ENCODE measurements around the gene EMILIN1.

Gene EMILIN1

DNA sequence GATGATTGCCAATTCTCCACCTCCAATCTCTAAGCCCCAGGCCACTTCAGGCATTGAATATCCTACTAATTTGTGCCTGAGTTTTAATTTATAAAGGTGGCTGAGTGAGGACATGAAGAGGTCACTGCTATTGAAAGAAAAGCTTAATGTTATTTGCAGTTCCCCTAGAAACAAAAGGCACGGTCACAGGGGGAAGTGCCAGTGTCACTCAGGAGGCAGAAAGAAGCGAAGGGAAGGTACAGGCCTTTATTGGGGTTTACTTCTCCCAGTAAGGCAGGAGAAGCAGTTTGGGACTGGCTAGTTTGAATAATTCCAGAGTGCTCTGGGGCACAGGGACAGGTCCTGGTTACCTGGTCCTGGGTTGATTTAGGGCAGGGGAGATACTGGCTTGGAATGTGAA is 43.5 kb downstream of the EMILIN1 start:
- no peaks in the 10 kb centered on the region for H3K36me3 Mint-ChIP-seq (ENCODE audit: low read depth)
- H3K27ac Mint-ChIP-seq, result no peak overlapping the region
- H3K27me3 Mint-ChIP-seq (ENCODE audit: low read depth), result peaks cover 61% of the 10 kb centered on the region
- TF ChIP-seq, protein P1, sequence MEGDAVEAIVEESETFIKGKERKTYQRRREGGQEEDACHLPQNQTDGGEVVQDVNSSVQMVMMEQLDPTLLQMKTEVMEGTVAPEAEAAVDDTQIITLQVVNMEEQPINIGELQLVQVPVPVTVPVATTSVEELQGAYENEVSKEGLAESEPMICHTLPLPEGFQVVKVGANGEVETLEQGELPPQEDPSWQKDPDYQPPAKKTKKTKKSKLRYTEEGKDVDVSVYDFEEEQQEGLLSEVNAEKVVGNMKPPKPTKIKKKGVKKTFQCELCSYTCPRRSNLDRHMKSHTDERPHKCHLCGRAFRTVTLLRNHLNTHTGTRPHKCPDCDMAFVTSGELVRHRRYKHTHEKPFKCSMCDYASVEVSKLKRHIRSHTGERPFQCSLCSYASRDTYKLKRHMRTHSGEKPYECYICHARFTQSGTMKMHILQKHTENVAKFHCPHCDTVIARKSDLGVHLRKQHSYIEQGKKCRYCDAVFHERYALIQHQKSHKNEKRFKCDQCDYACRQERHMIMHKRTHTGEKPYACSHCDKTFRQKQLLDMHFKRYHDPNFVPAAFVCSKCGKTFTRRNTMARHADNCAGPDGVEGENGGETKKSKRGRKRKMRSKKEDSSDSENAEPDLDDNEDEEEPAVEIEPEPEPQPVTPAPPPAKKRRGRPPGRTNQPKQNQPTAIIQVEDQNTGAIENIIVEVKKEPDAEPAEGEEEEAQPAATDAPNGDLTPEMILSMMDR (IDR thresholded peaks at IDR 0.05; ENCODE audit: unreplicated experiment in 3 of 3), result no peak
- peak overlapping the region; percentile 43 to 87 (median 48) for H3K4me3 Mint-ChIP-seq
- H3K4me1 Mint-ChIP-seq, result peaks cover 6% of the 10 kb centered on the region
- peaks cover 2% of the 10 kb centered on the region for H3K9me3 Mint-ChIP-seq

DNA sequence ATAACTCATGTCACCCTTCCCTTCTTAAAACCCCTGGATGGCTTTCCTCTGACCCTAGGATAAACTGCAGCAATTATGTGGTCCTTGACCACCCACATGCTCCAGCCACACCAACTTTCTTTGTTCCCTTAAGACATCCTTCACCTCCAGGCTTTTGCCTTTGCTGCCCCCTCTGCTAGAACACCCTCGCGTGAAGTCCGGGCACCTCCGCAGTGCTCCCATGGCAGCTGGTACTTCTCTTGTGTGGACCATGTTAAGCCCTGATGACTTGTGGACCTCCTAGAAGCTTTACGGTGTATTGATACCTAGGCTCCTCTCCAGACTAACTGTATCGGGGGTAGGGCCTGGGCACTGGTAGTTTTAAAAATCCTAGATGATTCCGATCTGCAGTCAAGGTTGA is 44.4 kb downstream of the EMILIN1 start:
- peaks cover 6% of the 10 kb centered on the region for H3K4me1 Mint-ChIP-seq
- H3K9me3 Mint-ChIP-seq, result peaks cover 2% of the 10 kb centered on the region
- H3K36me3 Mint-ChIP-seq (ENCODE audit: low read depth), result no peaks in the 10 kb centered on the region
- TF ChIP-seq, protein P1 (IDR thresholded peaks at IDR 0.05; ENCODE audit: unreplicated experiment in 3 of 3), result no peak
- peak overlapping the region; percentile 86 to 89 (median 87) for H3K4me3 Mint-ChIP-seq
- H3K27me3 Mint-ChIP-seq (ENCODE audit: low read depth), result peaks cover 52% of the 10 kb centered on the region
- H3K27ac Mint-ChIP-seq, result peak overlapping the region in 1 of 3 experiments; percentile 20

DNA sequence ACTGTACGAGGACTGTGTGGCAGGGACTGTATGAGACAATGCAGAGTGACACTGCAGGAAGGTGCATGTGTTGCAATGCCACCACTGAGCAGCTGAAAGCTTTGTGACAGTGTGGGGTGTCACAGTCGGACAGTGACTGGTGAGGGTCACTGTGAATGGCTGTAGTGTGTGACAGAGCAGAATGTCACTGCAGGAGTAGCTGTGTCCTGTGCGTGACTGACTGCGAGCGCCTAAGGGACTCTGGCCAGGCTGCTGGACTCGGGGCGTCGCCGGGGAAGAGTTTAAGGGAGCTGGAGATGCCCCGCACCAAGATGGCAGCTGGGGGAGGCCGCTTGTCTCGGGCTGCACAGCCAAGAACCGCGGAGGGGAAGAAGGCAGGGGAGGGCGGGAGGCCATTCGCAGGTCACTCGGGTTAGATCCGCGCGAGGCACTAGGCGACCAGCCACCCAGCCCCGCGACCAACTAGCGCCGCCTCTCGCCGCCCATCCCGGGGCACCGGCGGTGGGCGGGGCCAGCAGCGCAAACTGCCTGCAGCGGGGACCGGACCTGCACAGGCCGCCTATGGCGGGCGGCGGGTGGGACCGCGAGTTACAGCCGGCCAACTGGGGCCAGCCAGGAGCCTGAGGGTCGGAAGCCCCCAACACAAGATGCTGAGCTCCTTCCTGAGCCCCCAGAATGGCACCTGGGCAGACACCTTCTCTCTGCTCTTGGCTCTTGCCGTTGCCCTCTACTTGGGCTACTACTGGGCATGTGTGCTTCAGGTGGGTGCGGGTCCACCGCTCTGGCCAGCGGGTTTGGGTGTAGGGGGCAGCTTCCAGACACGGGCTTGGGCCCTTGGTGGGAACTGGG is 45.1 kb downstream of the EMILIN1 start, which contains the start of gene ABHD1:
Gene ABHD1 (plus strand): TSS at position 514 of the 849 bp plus-strand sequence. CDS start 134 bp downstream, at position 648.
- Mint-ChIP-seq H3K4me3 (peak within 1 kb of the TSS; percentile 86 to 89 (median 87)), H3K27me3 (ENCODE audit: low read depth) (peaks cover 45% of the 10 kb centered on the region), H3K27ac (peak within 1 kb of the TSS in 2 of 3 experiments; percentile 0 to 20), H3K36me3 (ENCODE audit: low read depth) (no peaks in the 10 kb centered on the region), H3K9me3 (peaks cover 2% of the 10 kb centered on the region), H3K4me1 (peaks cover 6% of the 10 kb centered on the region)
- TF ChIP-seq, protein P1 (IDR thresholded peaks at IDR 0.05; ENCODE audit: unreplicated experiment in 3 of 3), result no peak

DNA sequence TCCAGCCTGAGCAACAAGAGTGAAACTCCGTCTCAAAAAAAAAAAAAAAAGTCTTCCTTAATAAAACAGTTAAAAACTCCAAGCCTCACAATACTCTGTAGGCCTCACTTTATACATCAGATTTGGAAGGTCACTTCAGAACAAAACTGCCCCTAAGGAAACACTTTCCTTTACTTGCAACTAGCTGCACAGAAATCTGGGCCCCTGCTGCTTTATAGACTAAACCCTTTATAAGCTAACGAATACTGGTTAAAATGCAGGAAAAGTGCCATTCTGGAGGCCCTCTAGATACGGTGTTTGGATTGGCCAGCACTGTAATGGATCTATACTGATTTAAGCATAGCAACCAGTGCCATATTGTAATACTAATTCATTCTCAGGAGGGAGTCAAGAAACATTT is 46.7 kb downstream of the EMILIN1 start:
- Mint-ChIP-seq H3K27me3 (ENCODE audit: low read depth) (peaks cover 31% of the 10 kb centered on the region), H3K27ac (peak overlapping the region in 2 of 3 experiments; percentile 18 to 45), H3K4me3 (peak overlapping the region; percentile 31 to 73 (median 63)), H3K4me1 (peaks cover 6% of the 10 kb centered on the region), H3K9me3 (peaks cover under 1% of the 10 kb centered on the region), H3K36me3 (ENCODE audit: low read depth) (peaks cover 10% of the 10 kb centered on the region)
- TF ChIP-seq, protein P1 (IDR thresholded peaks at IDR 0.05; ENCODE audit: unreplicated experiment in 3 of 3), result no peak

DNA sequence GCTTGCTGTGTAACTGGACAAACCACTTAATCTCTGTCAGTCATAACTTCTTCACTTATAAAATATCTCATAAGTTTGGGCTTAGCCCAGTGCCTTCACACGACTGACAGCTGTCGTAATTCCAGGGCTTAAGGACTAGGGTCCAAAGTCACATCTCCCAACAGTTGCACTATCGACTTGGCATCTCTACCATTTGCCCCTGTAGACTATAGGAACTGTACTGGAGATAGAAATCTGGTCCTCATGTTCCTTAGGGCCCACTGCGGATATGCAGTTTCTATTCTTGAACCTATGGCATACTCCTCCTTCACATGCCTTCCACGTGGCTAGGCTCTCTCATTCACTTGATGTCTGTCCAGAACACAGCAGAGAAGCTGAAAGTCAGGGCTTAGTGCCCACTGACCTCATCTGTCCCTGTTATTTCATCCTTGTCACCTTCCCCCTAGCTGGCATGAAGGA is 47.9 kb downstream of the EMILIN1 start:
- Mint-ChIP-seq H3K27ac (no peak overlapping the region), H3K9me3 (no peaks in the 10 kb centered on the region), H3K4me3 (peak overlapping the region in 1 of 3 experiments; percentile 4), H3K36me3 (ENCODE audit: low read depth) (peaks cover 20% of the 10 kb centered on the region), H3K4me1 (peaks cover 6% of the 10 kb centered on the region), H3K27me3 (ENCODE audit: low read depth) (peaks cover 22% of the 10 kb centered on the region)
- TF ChIP-seq, protein P1 (IDR thresholded peaks at IDR 0.05; ENCODE audit: unreplicated experiment in 3 of 3), result no peak
